ENCODE measurements around the gene ASPN. TPM values are rescaled to one million over a fixed set of nuclear protein-coding genes. Genes with fewer than 3 reads are reported as not detected.

The ASPN gene
- total RNA-seq, 8 experiments from 2014 or later, result 0.11 to 312 (median 25.0) TPM; not detected in 1

DNA sequence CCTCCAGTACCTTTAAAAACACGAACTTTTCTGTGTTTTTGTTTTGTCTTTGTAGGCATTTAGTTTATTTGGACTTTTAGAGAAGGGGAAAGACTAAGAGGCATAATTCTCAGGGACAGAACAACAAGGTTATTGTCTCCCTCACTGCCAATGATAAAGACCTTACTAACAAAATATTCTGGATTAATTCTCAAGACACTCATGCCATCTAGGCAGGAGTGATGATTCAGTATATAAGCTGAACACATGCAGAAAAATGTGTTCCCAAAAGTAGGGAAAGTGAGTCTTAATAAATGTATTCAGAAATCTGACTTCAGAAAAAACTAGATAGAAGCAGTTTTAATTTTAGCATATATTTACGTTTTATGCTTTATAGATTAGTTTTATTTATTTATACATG lies 17.4 kb upstream of the ASPN start:
- H3K4me1 ChIP-seq (replicated peaks in 1 of 2), result no peaks in the 10 kb centered on the region
- H3K4me3 ChIP-seq, result no peak overlapping the region
- in situ Hi-C loops (cut with MboI; ENCODE audit: low pct_unique_long_range_greater_than_20kb in 2 of 9, low sequenced_read_pairs in 9 of 9, unreplicated experiment in 9 of 9), result no loop called here
- no peak overlapping the region for H3K27ac ChIP-seq
- WGBS, 10 experiments, result 30 to 89% (median 69%) methylated on average over 1 to 2 of the region's 2 CpGs; no CpG with 5 or more reads in 1 of the 10 experiments
- ATAC-seq (replicated peaks in 6 of 8), result no peak

GRCh38 chr9:92496396-92497176 lies 14.3 kb upstream of the ASPN start:
- no peak overlapping the region for H3K4me3 ChIP-seq
- in situ Hi-C loops (cut with MboI; ENCODE audit: low pct_unique_long_range_greater_than_20kb in 2 of 9, low sequenced_read_pairs in 9 of 9, unreplicated experiment in 9 of 9), result no loop called here
- WGBS, 10 experiments, result 0 to 98% (median 79%) methylated on average over 3 to 5 of the region's 5 CpGs
- H3K4me1 ChIP-seq (replicated peaks in 1 of 2), result no peaks in the 10 kb centered on the region
- peak in 3 of 8 experiments; percentile 92 to 94 (median 94) for ATAC-seq (replicated peaks in 6 of 8)
- H3K27ac ChIP-seq, result no peak overlapping the region

DNA sequence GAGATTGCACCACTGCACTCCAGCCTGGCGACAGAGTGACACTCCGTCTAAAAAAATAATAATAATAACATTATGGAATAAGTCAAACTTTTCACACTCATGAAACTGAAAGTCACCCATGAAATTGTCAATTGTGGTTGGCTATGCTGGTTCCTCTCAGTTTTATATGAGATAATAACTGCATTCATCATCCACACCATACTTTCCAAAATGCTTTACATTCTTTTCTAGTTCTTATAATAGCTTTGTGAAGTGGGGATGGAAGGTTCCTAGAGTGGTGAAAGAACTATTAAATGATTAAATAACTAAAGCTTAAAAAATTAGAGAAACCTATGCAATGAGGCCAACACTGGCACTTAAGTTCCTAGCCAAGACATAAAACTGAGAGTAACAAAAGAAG lies 12.6 kb upstream of the ASPN start:
- H3K4me3 ChIP-seq, result no peak overlapping the region
- in situ Hi-C loops (cut with MboI; ENCODE audit: low pct_unique_long_range_greater_than_20kb in 2 of 9, low sequenced_read_pairs in 9 of 9, unreplicated experiment in 9 of 9), result no loop called here
- no peak overlapping the region for H3K27ac ChIP-seq
- H3K4me1 ChIP-seq (replicated peaks in 1 of 2), result no peaks in the 10 kb centered on the region
- no peak for ATAC-seq (replicated peaks in 6 of 8)
- WGBS, 10 experiments, result 80 to 100% (median 100%) methylated on average over 1 to 2 of the region's 2 CpGs; no CpG with 5 or more reads in 5 of the 10 experiments

- in situ Hi-C loops (cut with MboI; ENCODE audit: low pct_unique_long_range_greater_than_20kb in 2 of 9, low sequenced_read_pairs in 9 of 9, unreplicated experiment in 9 of 9), result no loop called here
- H3K27ac ChIP-seq, result no peak overlapping the region
- H3K4me3 ChIP-seq, result no peak overlapping the region
- WGBS, 10 experiments, result 38 to 100% (median 90%) methylated on average over 1 to 9 of the region's 9 CpGs; no CpG with 5 or more reads in 2 of the 10 experiments
- H3K4me1 ChIP-seq (replicated peaks in 1 of 2), result no peaks in the 10 kb centered on the region
- ATAC-seq (replicated peaks in 6 of 8), result no peak
Observed at GRCh38 chr9:92493749-92494387, 11.6 kb upstream of the ASPN start.

DNA sequence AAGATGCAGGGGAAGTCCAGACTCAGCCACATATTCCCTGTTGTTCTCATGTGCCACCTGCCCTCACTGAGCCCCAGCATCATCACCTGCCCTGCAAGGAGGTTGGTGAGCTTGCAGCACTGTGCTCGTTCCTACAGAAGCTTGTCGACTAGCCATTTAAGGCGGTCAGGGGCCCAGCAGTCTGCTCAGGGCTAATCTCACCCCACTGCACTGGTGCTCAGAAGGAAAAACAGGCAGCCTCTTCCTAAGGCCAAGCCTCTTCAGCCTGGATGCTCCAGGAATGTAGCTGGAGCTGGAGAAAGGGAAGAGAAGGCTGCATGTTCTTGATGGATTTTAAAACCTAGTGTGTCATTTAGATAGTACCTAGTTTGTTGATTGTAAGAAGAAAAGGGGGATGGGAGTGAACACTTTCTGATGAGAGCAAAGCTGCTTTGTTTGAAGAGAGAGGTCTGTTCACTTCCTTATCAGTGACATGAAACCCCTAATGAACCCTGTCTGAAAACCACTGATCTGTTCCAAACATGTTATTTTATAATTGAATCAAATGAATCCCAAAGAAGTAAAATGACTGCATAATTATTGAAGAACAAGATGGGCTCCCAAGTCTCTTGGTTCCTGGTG lies 10.6 kb upstream of the ASPN start:
- in situ Hi-C loops (cut with MboI; ENCODE audit: low pct_unique_long_range_greater_than_20kb in 2 of 9, low sequenced_read_pairs in 9 of 9, unreplicated experiment in 9 of 9), result no loop called here

DNA sequence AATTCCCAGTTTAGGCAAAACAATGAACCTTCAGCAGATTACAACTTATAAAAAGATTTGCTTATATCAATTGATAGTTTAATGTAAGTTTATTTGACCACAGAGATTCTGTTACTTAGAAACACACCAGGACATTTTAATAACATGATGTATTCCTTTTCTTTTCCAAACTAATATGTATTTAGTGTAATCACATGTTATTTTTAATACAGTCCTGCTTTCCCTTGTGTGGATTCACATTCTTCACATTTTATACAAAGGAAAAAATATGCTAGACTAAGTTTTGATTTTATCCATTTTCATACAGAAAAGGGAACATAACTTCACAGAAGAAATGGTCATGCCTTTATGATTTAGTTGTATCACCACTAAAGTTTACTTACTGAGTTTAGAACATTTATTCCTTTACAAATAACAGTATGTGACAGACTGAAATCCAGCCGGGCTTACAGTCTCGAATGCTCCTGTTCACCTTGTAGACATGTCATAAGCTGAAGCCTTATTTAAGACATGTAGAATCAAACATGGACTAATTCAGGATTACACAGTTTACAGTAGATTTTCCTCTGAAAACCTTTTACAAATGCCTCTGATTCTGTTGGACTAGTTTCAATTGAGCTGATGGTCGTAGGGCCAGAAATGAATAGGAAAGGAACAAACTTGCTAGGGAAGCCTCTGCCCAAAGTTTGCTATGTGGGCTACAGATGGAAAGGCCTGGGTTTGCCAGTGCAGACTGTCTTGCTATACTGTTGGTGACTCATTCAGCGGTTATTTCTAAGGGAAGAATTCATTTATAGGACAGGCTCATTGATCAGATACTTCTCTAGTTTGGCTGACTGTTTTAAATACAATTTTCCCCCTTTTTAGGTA lies 6.6 kb upstream of the ASPN start:
- H3K4me1 ChIP-seq (replicated peaks in 1 of 2), result no peaks in the 10 kb centered on the region
- in situ Hi-C loops (cut with MboI; ENCODE audit: low pct_unique_long_range_greater_than_20kb in 2 of 9, low sequenced_read_pairs in 9 of 9, unreplicated experiment in 9 of 9), result no loop called here
- peak in 3 of 8 experiments; percentile 37 to 75 (median 67) for ATAC-seq (replicated peaks in 6 of 8)
- H3K4me3 ChIP-seq, result no peak overlapping the region
- no peak overlapping the region for H3K27ac ChIP-seq
- 0 to 100% (median 80%) methylated on average over 1 to 4 of the region's 4 CpGs for WGBS, 10 experiments

More for the DNA sequence above, 10.6 kb upstream of the ASPN start:
- H3K4me3 ChIP-seq, result no peak overlapping the region
- no peak for ATAC-seq (replicated peaks in 6 of 8)
- WGBS, 10 experiments, result 20 to 80% (median 72%) methylated on average over 1 to 3 of the region's 3 CpGs; no CpG with 5 or more reads in 5 of the 10 experiments
- H3K27ac ChIP-seq, result no peak overlapping the region
- no peaks in the 10 kb centered on the region for H3K4me1 ChIP-seq (replicated peaks in 1 of 2)

- no peaks in the 10 kb centered on the region for H3K4me1 ChIP-seq (replicated peaks in 1 of 2)
- in situ Hi-C loops (cut with MboI; ENCODE audit: low pct_unique_long_range_greater_than_20kb in 2 of 9, low sequenced_read_pairs in 9 of 9, unreplicated experiment in 9 of 9), result no loop called here
- 74 to 100% (median 91%) methylated on average over 1 to 3 of the region's 3 CpGs; no CpG with 5 or more reads in 2 of the 10 experiments for WGBS, 10 experiments
- no peak overlapping the region for H3K4me3 ChIP-seq
- no peak overlapping the region for H3K27ac ChIP-seq
- no peak for ATAC-seq (replicated peaks in 6 of 8)
Observed at GRCh38 chr9:92486371-92486770, 4.1 kb upstream of the ASPN start.

GRCh38 chr9:92484563-92484962 lies 2.3 kb upstream of the ASPN start:
- in situ Hi-C loops (cut with MboI; ENCODE audit: low pct_unique_long_range_greater_than_20kb in 2 of 9, low sequenced_read_pairs in 9 of 9, unreplicated experiment in 9 of 9), result no loop called here
- Histone ChIP-seq H3K4me3 (no peak overlapping the region), H3K4me1 (replicated peaks in 1 of 2) (no peaks in the 10 kb centered on the region), H3K27ac (no peak overlapping the region)
- no peak for ATAC-seq (replicated peaks in 6 of 8)
- WGBS, 10 experiments, result 60 to 100% (median 83%) methylated on average over 1 to 3 of the region's 3 CpGs; no CpG with 5 or more reads in 4 of the 10 experiments

DNA sequence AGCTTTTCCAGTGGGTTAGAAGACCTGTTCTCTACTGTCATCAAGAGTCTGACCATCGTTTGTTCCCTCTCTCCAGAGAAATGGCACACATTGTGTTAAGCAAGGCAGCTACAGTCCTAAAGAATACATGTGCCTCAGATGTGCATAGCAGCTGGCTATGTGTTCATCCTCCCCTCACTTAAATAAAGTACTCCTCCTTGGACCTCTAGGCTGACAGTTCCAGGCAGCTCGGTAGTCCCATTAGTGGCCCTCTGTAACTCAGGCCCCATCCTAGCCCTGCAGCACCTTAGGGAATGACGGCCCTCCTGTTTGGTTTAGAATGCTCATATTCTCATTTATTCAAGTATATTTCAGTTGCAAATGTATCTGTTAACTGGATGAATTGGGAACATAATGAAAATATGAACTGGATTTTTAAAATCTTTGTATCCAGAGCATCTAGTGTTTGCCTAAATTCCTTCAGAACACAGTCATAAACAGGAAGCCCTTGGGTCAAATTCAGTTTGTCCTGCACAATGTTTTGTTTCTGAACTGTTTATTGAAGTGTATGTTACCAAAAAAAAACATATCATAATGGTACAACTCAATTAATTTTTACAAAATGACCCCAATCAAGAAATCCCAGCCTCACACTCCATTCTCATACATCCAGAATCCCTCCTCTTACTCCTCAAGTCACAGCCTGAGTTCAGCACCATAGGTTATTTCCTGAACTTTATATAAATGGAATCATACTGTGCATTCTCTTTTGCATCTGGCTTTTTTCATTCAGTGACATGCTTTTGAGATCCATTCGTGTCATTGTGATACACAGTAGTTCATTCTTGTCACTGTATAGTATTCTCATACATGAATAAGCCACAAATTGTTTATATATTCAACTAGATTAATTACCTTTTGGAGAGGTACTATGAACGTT lies 1.6 kb upstream of the ASPN start:
- peak in 3 of 8 experiments; percentile 63 to 87 (median 74) for ATAC-seq (replicated peaks in 6 of 8)
- Histone ChIP-seq H3K27ac (no peak overlapping the region), H3K4me3 (no peak overlapping the region), H3K4me1 (replicated peaks in 1 of 2) (no peaks in the 10 kb centered on the region)
- in situ Hi-C loops (cut with MboI; ENCODE audit: low pct_unique_long_range_greater_than_20kb in 2 of 9, low sequenced_read_pairs in 9 of 9, unreplicated experiment in 9 of 9), result no loop called here
- 4 to 93% (median 66%) methylated on average over 2 to 5 of the region's 5 CpGs; no CpG with 5 or more reads in 1 of the 10 experiments for WGBS, 10 experiments

DNA sequence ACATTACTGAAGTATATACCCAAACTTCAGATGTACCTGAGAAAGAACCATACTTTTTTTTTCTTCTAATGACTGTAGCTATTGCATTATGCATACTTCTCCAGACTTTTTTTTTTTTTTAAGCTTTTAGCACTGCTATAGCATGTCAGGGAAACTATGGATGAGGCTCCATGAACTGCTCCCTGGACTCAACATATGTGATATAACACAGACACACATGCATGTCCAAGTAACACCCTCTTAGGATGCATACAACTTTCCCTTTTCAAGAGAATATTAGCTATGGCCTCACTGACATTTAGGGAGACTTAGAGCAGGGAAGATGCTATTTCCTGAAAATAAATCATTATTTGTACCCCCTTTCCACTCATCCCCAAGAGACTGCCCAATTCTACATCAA lies 499 bp upstream of the ASPN start:
- H3K4me1 ChIP-seq (replicated peaks in 1 of 2), result no peaks in the 10 kb centered on the region
- in situ Hi-C loops (cut with MboI; ENCODE audit: low pct_unique_long_range_greater_than_20kb in 2 of 9, low sequenced_read_pairs in 9 of 9, unreplicated experiment in 9 of 9), result no loop called here
- no peak overlapping the region for H3K27ac ChIP-seq
- peak in 2 of 8 experiments; percentile 4 to 5 for ATAC-seq (replicated peaks in 6 of 8)
- no peak overlapping the region for H3K4me3 ChIP-seq

DNA sequence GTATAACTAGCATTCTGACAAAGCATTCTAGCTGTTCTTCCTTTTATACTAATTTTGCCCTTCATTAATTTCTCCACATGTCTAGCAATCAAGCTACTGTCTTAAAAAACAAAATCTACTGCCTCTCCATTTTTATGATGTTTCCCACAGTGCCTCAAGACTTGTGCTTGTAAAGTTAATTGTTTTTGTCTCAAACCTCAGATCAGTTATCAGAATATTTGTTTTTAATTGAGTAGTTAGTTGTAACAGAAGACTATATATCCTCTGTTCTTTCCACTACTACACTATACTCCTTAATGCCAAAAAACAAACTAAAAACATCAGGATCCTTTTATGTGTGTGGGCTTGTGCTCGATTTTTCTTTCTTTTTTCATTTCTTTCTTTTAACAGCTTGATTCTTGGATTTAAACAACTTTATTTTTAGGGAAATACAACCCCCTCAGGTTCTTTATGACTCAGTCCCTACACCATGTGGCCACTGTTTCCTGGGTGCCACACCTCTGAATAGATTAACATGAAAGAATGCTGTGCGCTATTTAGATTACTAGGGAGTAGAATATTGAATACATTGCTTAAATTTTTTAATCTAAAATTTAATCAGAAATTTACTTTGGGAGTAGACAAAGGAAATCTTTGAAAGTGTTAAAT lies 1.2 kb downstream of the ASPN start:
- in situ Hi-C loops (cut with MboI; ENCODE audit: low pct_unique_long_range_greater_than_20kb in 2 of 9, low sequenced_read_pairs in 9 of 9, unreplicated experiment in 9 of 9), result no loop called here
- no peaks in the 10 kb centered on the region for H3K4me1 ChIP-seq (replicated peaks in 1 of 2)
- H3K27ac ChIP-seq, result no peak overlapping the region
- H3K4me3 ChIP-seq, result no peak overlapping the region
- 0 to 81% (median 25%) methylated on average over 1 to 2 of the region's 2 CpGs; no CpG with 5 or more reads in 2 of the 10 experiments for WGBS, 10 experiments
- ATAC-seq (replicated peaks in 6 of 8), result peak in 3 of 8 experiments; percentile 56 to 59 (median 57)

All from motor neuron (in vitro differentiated cells).